Activated CD4-positive, alpha-beta T cell treated with anti-CD3 and anti-CD28 coated beads for 36 hours (primary cell): ENCODE results near the gene CSTF2. TPM values are rescaled to one million over a fixed set of nuclear protein-coding genes. Genes with fewer than 3 reads are reported as not detected.
"Not testable (repeated sequence)": the region's sequence is repeated elsewhere in the genome, so short reads cannot be mapped to it uniquely, and the experiment has no call there.

Source experiments
- ATAC-seq: fragments of 200-7000 bp; cut with Tn5 transposase; one replicate; pipeline ENCODE4 v1.10.0; 2021; ENCODE audit warnings: mild to moderate bottlenecking, moderate library complexity
- CTCF ChIA-PET: fragments of 350-600 bp; sonication (Branson Sonifier 250); formaldehyde crosslinking; loops from one replicate; lab custom pipeline; 2021; ENCODE audit warnings: antibody characterized with exemption; lab: Charles Lee
- POLR2A ChIA-PET: fragments of 350-600 bp; sonication (Branson Sonifier 250); formaldehyde crosslinking; loops from one replicate; lab custom pipeline; 2021; ENCODE audit warnings: antibody characterized with exemption, inconsistent platforms; lab: Charles Lee
- DNase-seq: peaks from one replicate; pipeline ENCODE4 v3.0.0-alpha.2; 2020
- H3K27ac Mint-ChIP-seq: one replicate; pipeline ENCODE4 v1.8.0; 2021; ENCODE audit warnings: mixed read lengths
- H3K27me3 Mint-ChIP-seq: one replicate; pipeline ENCODE4 v1.8.0; 2021; ENCODE audit warnings: mixed read lengths
- H3K36me3 Mint-ChIP-seq: one replicate; pipeline ENCODE4 v1.8.0; 2021; ENCODE audit warnings: low read depth, mixed read lengths
- H3K4me1 Mint-ChIP-seq: one replicate; pipeline ENCODE4 v1.8.0; 2021; ENCODE audit warnings: mixed read lengths
- H3K4me3 Mint-ChIP-seq: one replicate; pipeline ENCODE4 v1.8.0; 2021; ENCODE audit warnings: mild to moderate bottlenecking, moderate library complexity, mixed read lengths
- H3K9me3 Mint-ChIP-seq: one replicate; pipeline ENCODE4 v1.8.0; 2021; ENCODE audit warnings: low read depth, mixed read lengths
- intact Hi-C, 2 experiments: fragments of 100-400 bp; cut with DNase I in 1 of 2; cut with micrococcal nuclease in 1 of 2; formaldehyde crosslinking; loops; one replicate each; pipeline versions ENCODE4 v1.14.2 to v1.15.1; 2022 to 2024; cut with DNase I, micrococcal nuclease
- total RNA-seq, 2 experiments: library from RNA; stranded (reverse); gene quantifications; one replicate each; pipeline ENCODE4 v1.2.3, GENCODE V29; 2021

Gene CSTF2
- 10 to 100 TPM; 53.8 to 54.3 TPM for total RNA-seq

- Mint-ChIP-seq H3K9me3 (peaks cover 2% of the 10 kb centered on the region), H3K4me1 (peaks cover 8% of the 10 kb centered on the region), H3K27ac (peak within 1 kb of the TSS; percentile 99), H3K4me3 (peak within 1 kb of the TSS; percentile 93), H3K27me3 (peaks cover 2% of the 10 kb centered on the region), H3K36me3 (peaks cover 19% of the 10 kb centered on the region)
- peak; percentile 89 for DNase-seq
- POLR2A ChIA-PET: interaction anchor here (0.8 kb wide), 1 partner anchor 10 kb away, joined by 4 read pairs; no protein-coding TSS in a partner anchor
- peak; percentile 98 for ATAC-seq
- CTCF ChIA-PET: interaction anchor here (0.8 to 2.0 kb wide), 2 partner anchors 10 to 984 kb away, joined by 3 to 7 read pairs; no protein-coding TSS in a partner anchor
- intact Hi-C loops: loop anchor here (1.0 to 5.0 kb wide), 7 partner anchors 9 to 1113 kb away; partner anchors contain the start of genes GLA (in 1 of the 2), HNRNPH2 (in 1 of the 2), RPL36A (in 1 of the 2) and TRMT2B (in 1 of the 2)
Observed at GRCh38 chrX:100819837-100820666, at the start of gene CSTF2. Gene CSTF2 (plus strand): TSS chrX:100820391. CDS start chrX:100820417, 26 bp downstream.

GRCh38 chrX:100796371-100796770, 23.8 kb upstream of the CSTF2 start:
- H3K4me1 Mint-ChIP-seq, ATAC-seq, H3K4me3 Mint-ChIP-seq, H3K27ac Mint-ChIP-seq, H3K36me3 Mint-ChIP-seq, POLR2A ChIA-PET, intact Hi-C loops, CTCF ChIA-PET, DNase-seq, H3K27me3 Mint-ChIP-seq, H3K9me3 Mint-ChIP-seq: not testable (repeated sequence)

- Mint-ChIP-seq H3K4me3 (no peak overlapping the region), H3K36me3 (no peaks in the 10 kb centered on the region), H3K4me1 (no peaks in the 10 kb centered on the region), H3K27me3 (peaks cover 2% of the 10 kb centered on the region), H3K27ac (no peak overlapping the region), H3K9me3 (no peaks in the 10 kb centered on the region)
- DNase-seq: no peak
- ChIA-PET POLR2A (no interaction called here), CTCF (no interaction called here)
- intact Hi-C loops: no loop called here
- ATAC-seq: no peak
Observed at GRCh38 chrX:100797359-100797758, 22.8 kb upstream of the CSTF2 start.

- DNase-seq (no peak), ATAC-seq (no peak)
- H3K9me3 Mint-ChIP-seq: no peaks in the 10 kb centered on the region
- H3K27ac Mint-ChIP-seq: no peak overlapping the region
- no peaks in the 10 kb centered on the region for H3K36me3 Mint-ChIP-seq
- H3K27me3 Mint-ChIP-seq: peaks cover 2% of the 10 kb centered on the region
- intact Hi-C loops: no loop called here
- POLR2A ChIA-PET: no interaction called here
- CTCF ChIA-PET: interaction anchor here (1.1 kb wide), 1 partner anchor 11 kb away, joined by 4 read pairs; no protein-coding TSS in a partner anchor
- H3K4me1 Mint-ChIP-seq: no peaks in the 10 kb centered on the region
- H3K4me3 Mint-ChIP-seq: no peak overlapping the region
Observed at GRCh38 chrX:100798484-100799214, 21.5 kb upstream of the CSTF2 start.

GRCh38 chrX:100802843-100803242, 17.3 kb upstream of the CSTF2 start:
- POLR2A ChIA-PET: no interaction called here
- Mint-ChIP-seq H3K36me3 (no peaks in the 10 kb centered on the region), H3K27ac (no peak overlapping the region), H3K4me1 (no peaks in the 10 kb centered on the region), H3K9me3 (peaks cover 2% of the 10 kb centered on the region), H3K27me3 (peaks cover 5% of the 10 kb centered on the region), H3K4me3 (no peak overlapping the region)
- DNase-seq (no peak), ATAC-seq (no peak)
- intact Hi-C loops: no loop called here
- CTCF ChIA-PET: no interaction called here

- CTCF ChIA-PET: interaction anchor here (0.7 kb wide), 1 partner anchor 41 kb away, joined by 3 read pairs; no protein-coding TSS in a partner anchor
- ATAC-seq (no peak), DNase-seq (no peak)
- H3K27ac Mint-ChIP-seq: no peak overlapping the region
- H3K9me3 Mint-ChIP-seq: peaks cover 4% of the 10 kb centered on the region
- no peaks in the 10 kb centered on the region for H3K36me3 Mint-ChIP-seq
- no peak overlapping the region for H3K4me3 Mint-ChIP-seq
- intact Hi-C loops: no loop called here
- POLR2A ChIA-PET: no interaction called here
- no peaks in the 10 kb centered on the region for H3K4me1 Mint-ChIP-seq
- H3K27me3 Mint-ChIP-seq: peaks cover 18% of the 10 kb centered on the region
Observed at GRCh38 chrX:100804780-100805179, 15.4 kb upstream of the CSTF2 start.

- CTCF ChIA-PET, POLR2A ChIA-PET, H3K27ac Mint-ChIP-seq, H3K9me3 Mint-ChIP-seq, intact Hi-C loops, H3K36me3 Mint-ChIP-seq, ATAC-seq, DNase-seq, H3K4me3 Mint-ChIP-seq, H3K4me1 Mint-ChIP-seq: not testable (repeated sequence)
- peaks cover 25% of the 10 kb centered on the region for H3K27me3 Mint-ChIP-seq
Observed at GRCh38 chrX:100808265-100808664, 11.9 kb upstream of the CSTF2 start.

- intact Hi-C loops: no loop called here
- no peaks in the 10 kb centered on the region for H3K4me1 Mint-ChIP-seq
- H3K9me3 Mint-ChIP-seq: peaks cover 2% of the 10 kb centered on the region
- ChIA-PET POLR2A (no interaction called here), CTCF (no interaction called here)
- no peaks in the 10 kb centered on the region for H3K36me3 Mint-ChIP-seq
- no peak overlapping the region for H3K27ac Mint-ChIP-seq
- DNase-seq: no peak
- H3K27me3 Mint-ChIP-seq: peaks cover 26% of the 10 kb centered on the region
- ATAC-seq: no peak
- H3K4me3 Mint-ChIP-seq: no peak overlapping the region
Observed at GRCh38 chrX:100812216-100813158, 7.7 kb upstream of the CSTF2 start.

GRCh38 chrX:100817340-100817739, 2.9 kb upstream of the CSTF2 start:
- no peak overlapping the region for H3K27ac Mint-ChIP-seq
- H3K27me3 Mint-ChIP-seq: peaks cover 7% of the 10 kb centered on the region
- CTCF ChIA-PET: no interaction called here
- intact Hi-C loops: no loop called here
- H3K4me3 Mint-ChIP-seq: no peak overlapping the region
- H3K36me3 Mint-ChIP-seq: peaks cover 4% of the 10 kb centered on the region
- no peak for DNase-seq
- H3K4me1 Mint-ChIP-seq: peaks cover 8% of the 10 kb centered on the region
- POLR2A ChIA-PET: no interaction called here
- H3K9me3 Mint-ChIP-seq: peaks cover 2% of the 10 kb centered on the region
- no peak for ATAC-seq

- no peak for ATAC-seq
- ChIA-PET CTCF (no interaction called here), POLR2A (no interaction called here)
- no peak for DNase-seq
- H3K27ac Mint-ChIP-seq: peak overlapping the region; percentile 99
- peaks cover 8% of the 10 kb centered on the region for H3K4me1 Mint-ChIP-seq
- peaks cover 19% of the 10 kb centered on the region for H3K36me3 Mint-ChIP-seq
- peak overlapping the region; percentile 93 for H3K4me3 Mint-ChIP-seq
- peaks cover 5% of the 10 kb centered on the region for H3K27me3 Mint-ChIP-seq
- intact Hi-C loops: no loop called here
- peaks cover 2% of the 10 kb centered on the region for H3K9me3 Mint-ChIP-seq
Observed at GRCh38 chrX:100819534-100819836, 706 bp upstream of the CSTF2 start.
